ENCODE measurements around the gene IPO5. TPM values are rescaled to one million over a fixed set of nuclear protein-coding genes. Genes with fewer than 3 reads are reported as not detected.

IPO5 gene
- total and polyA plus RNA-seq, 8 donors: 32.6 to 140 (median 91.6) TPM

- DNase-seq: no peak
Observed at GRCh38 chr13:97977982-97978381, 24.5 kb downstream of the IPO5 start.

GRCh38 chr13:97978651-97979050 is 25.2 kb downstream of the IPO5 start:
- H3K4me3 ChIP-seq: peak overlapping the region in 1 of 4 donors; percentile 88
- FAIRE-seq: no peak

More at GRCh38 chr13:97977982-97978381, 24.5 kb downstream of the IPO5 start:
- intact Hi-C loops (cut with DNase I): no loop called here
- Histone ChIP-seq H3K27ac (no peak overlapping the region), H3K4me3 (peak overlapping the region; percentile 42 to 88 (median 81)), H3K36me3 (peaks cover 0 to 4% (median 0%) of the 10 kb centered on the region in 3 donors), H3K4me1 (peaks cover 0 to 25% (median 15%) of the 10 kb centered on the region in 3 donors), H3K9me3 (no peaks in the 10 kb centered on the region), H3K27me3 (no peaks in the 10 kb centered on the region)
- whole genome bisulfite sequencing, 2 donors: 35% methylated on average over 7 of the region's 7 CpGs
- ATAC-seq: no peak
- no peak for FAIRE-seq
- TF ChIP-seq CTCF (IDR thresholded peaks at IDR 0.05): no peak

GRCh38 chr13:97979051-97979450 is 25.6 kb downstream of the IPO5 start:
- WGBS, 2 donors: 68 to 81% methylated on average over 5 of the region's 5 CpGs
- Histone ChIP-seq H3K27ac (no peak overlapping the region), H3K4me3 (peak overlapping the region in 1 of 4 donors; percentile 88), H3K36me3 (peaks cover 0 to 7% (median 0%) of the 10 kb centered on the region in 3 donors), H3K9me3 (no peaks in the 10 kb centered on the region), H3K27me3 (no peaks in the 10 kb centered on the region), H3K4me1 (peaks cover 0 to 25% (median 15%) of the 10 kb centered on the region in 3 donors)
- ATAC-seq (no peak), DNase-seq (no peak), FAIRE-seq (no peak)
- TF ChIP-seq CTCF (IDR thresholded peaks at IDR 0.05): no peak
- intact Hi-C loops (cut with DNase I): no loop called here

More at GRCh38 chr13:97978651-97979050, 25.2 kb downstream of the IPO5 start:
- Histone ChIP-seq H3K27me3 (no peaks in the 10 kb centered on the region), H3K9me3 (no peaks in the 10 kb centered on the region), H3K4me1 (peaks cover 0 to 25% (median 15%) of the 10 kb centered on the region in 3 donors), H3K36me3 (peaks cover 0 to 7% (median 0%) of the 10 kb centered on the region in 3 donors), H3K27ac (no peak overlapping the region)
- DNase-seq: no peak
- ATAC-seq: no peak
- intact Hi-C loops (cut with DNase I): no loop called here
- TF ChIP-seq CTCF (IDR thresholded peaks at IDR 0.05): no peak

GRCh38 chr13:97979556-97979955 is 26.1 kb downstream of the IPO5 start:
- ATAC-seq (no peak), DNase-seq (no peak), FAIRE-seq (no peak)
- H3K36me3 ChIP-seq: peaks cover 0 to 7% (median 0%) of the 10 kb centered on the region in 3 donors
- H3K4me1 ChIP-seq: peaks cover 0 to 25% (median 15%) of the 10 kb centered on the region in 3 donors
- H3K4me3 ChIP-seq: no peak overlapping the region
- H3K9me3 ChIP-seq: no peaks in the 10 kb centered on the region
- H3K27ac ChIP-seq: no peak overlapping the region
- TF ChIP-seq CTCF (IDR thresholded peaks at IDR 0.05): no peak
- H3K27me3 ChIP-seq: no peaks in the 10 kb centered on the region
- intact Hi-C loops (cut with DNase I): no loop called here

GRCh38 chr13:97982286-97982685 is 28.8 kb downstream of the IPO5 start:
- H3K4me1 ChIP-seq: peaks cover 0 to 25% (median 15%) of the 10 kb centered on the region in 3 donors
- H3K4me3 ChIP-seq: no peak overlapping the region
- H3K36me3 ChIP-seq: peaks cover 0 to 26% (median 14%) of the 10 kb centered on the region in 3 donors
- no peaks in the 10 kb centered on the region for H3K27me3 ChIP-seq
- no peak for TF ChIP-seq CTCF (IDR thresholded peaks at IDR 0.05)
- no peaks in the 10 kb centered on the region for H3K9me3 ChIP-seq
- intact Hi-C loops (cut with DNase I): no loop called here
- no peak overlapping the region for H3K27ac ChIP-seq
- DNase-seq: no peak
- FAIRE-seq: no peak
- no peak for ATAC-seq

Data from pancreas (tissue), 10 donors.